Neural progenitor cell (in vitro differentiated cells): ENCODE measurements around the gene SLC25A47. TPM values are rescaled to one million over a fixed set of nuclear protein-coding genes. Genes with fewer than 3 reads are reported as not detected.

Experiments used
- DNase-seq: peaks from one replicate; pipeline ENCODE4 v3.0.0-alpha.2; 2016; ENCODE audit warnings: low spot score
- H2AFZ ChIP-seq: fragments of 200-600 bp; sonication (generic); replicated peaks from 2 replicates; pipeline ENCODE4 v1.6.1; 2016; ENCODE audit warnings: antibody characterized with exemption
- H3F3A ChIP-seq: fragments of 200-600 bp; sonication (generic); 2 replicates; pipeline ENCODE4 v1.6.1; 2016; ENCODE audit warnings: antibody characterized with exemption, low read depth
- H3K27ac ChIP-seq: fragments of 200-600 bp; sonication (generic); 2 replicates; pipeline ENCODE4 v1.5.1; 2016; ENCODE audit warnings: mild to moderate bottlenecking
- H3K27me3 ChIP-seq: fragments of 200-600 bp; sonication (generic); 2 replicates; pipeline ENCODE4 v1.6.1; 2016; ENCODE audit warnings: mild to moderate bottlenecking, moderate library complexity
- H3K36me3 ChIP-seq: fragments of 200-600 bp; sonication (generic); 2 replicates; pipeline ENCODE4 v1.5.1; 2016
- H3K4me1 ChIP-seq: fragments of 200-600 bp; sonication (generic); 2 replicates; pipeline ENCODE4 v1.6.1; 2016; ENCODE audit warnings: mixed run types
- H3K4me2 ChIP-seq: fragments of 200-600 bp; sonication (generic); 2 replicates; pipeline ENCODE4 v1.6.1; 2016
- H3K4me3 ChIP-seq: fragments of 200-600 bp; sonication (generic); 2 replicates; pipeline ENCODE4 v1.5.1; 2016
- H3K79me2 ChIP-seq: fragments of 200-600 bp; sonication (generic); 2 replicates; pipeline ENCODE4 v1.6.1; 2016; ENCODE audit warnings: low read depth
- H3K9ac ChIP-seq: fragments of 200-600 bp; sonication (generic); 2 replicates; pipeline ENCODE4 v1.6.1; 2016
- H3K9me3 ChIP-seq: fragments of 200-600 bp; sonication (generic); 2 replicates; pipeline ENCODE4 v1.5.1; 2016; ENCODE audit warnings: low read depth
- H4K20me1 ChIP-seq: fragments of 200-600 bp; sonication (generic); 2 replicates; pipeline ENCODE4 v1.6.1; 2016; ENCODE audit warnings: low read depth
- H3K27ac Mint-ChIP-seq: 3 replicates; pipeline ENCODE4 v1.8.0; 2021; ENCODE audit warnings: mixed read lengths
- H3K27me3 Mint-ChIP-seq: 2 replicates; pipeline ENCODE4 v1.8.0; 2022; ENCODE audit warnings: low read depth, mild to moderate bottlenecking, inconsistent platforms, moderate library complexity, mixed read lengths; ENCODE audit not compliant: insufficient read depth
- H3K36me3 Mint-ChIP-seq: 3 replicates; pipeline ENCODE4 v1.8.0; 2021; ENCODE audit warnings: mixed read lengths
- H3K4me1 Mint-ChIP-seq: 3 replicates; pipeline ENCODE4 v1.8.0; 2021; ENCODE audit warnings: mixed read lengths
- H3K4me3 Mint-ChIP-seq: 3 replicates; pipeline ENCODE4 v1.8.0; 2021; ENCODE audit warnings: mild to moderate bottlenecking, moderate library complexity, mixed read lengths
- H3K9me3 Mint-ChIP-seq: 3 replicates; pipeline ENCODE4 v1.8.0; 2020; ENCODE audit warnings: mixed read lengths
- CTCF ChIP-seq: fragments of 200-600 bp; sonication (generic); IDR thresholded peaks from 2 replicates; pipeline ENCODE4 v1.5.1; 2017; ENCODE audit warnings: antibody characterized with exemption, mild to moderate bottlenecking
- EZH2 ChIP-seq: fragments of 200-600 bp; sonication (generic); IDR thresholded peaks from 2 replicates; pipeline ENCODE4 v1.6.1; 2017; ENCODE audit warnings: antibody characterized with exemption, mild to moderate bottlenecking, moderate library complexity
- EZH2phosphoT487 ChIP-seq: fragments of 200-600 bp; sonication (generic); IDR thresholded peaks from 2 replicates; pipeline ENCODE4 v1.6.1; 2017; ENCODE audit warnings: antibody characterized with exemption
- total RNA-seq: library from RNA; depleted of rRNA; stranded (reverse); fragments of >200 nt; gene quantifications from 2 replicates; pipeline ENCODE4 v1.2.3, GENCODE V29; 2015; ENCODE audit warnings: low replicate concordance

SLC25A47 gene
- total RNA-seq, 1 donor from 2014 or later, result not detected

DNA sequence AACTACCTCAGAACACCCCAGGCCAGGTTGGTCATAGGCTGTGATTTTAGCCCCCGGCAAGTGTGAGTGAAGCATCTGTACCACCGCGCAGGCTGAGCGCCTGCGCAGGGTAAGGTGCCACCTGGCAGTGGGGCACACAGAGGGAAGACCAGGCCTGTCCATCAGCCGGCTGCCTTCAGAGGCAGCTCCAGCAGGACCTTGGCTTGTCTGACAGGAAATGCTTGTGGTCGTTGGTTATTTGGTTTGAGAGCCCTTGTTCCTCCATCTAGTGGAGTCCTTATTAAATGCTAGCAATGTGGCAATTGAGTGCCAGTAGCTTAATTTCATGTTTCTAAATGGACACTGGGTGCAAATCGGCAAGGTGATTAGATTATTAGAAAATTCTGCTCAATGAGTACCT lies 44.4 kb upstream of the SLC25A47 start:
- Mint-ChIP-seq H3K9me3 (no peaks in the 10 kb centered on the region), H3K4me3 (no peak overlapping the region), H3K27me3 (peaks cover 4% of the 10 kb centered on the region), H3K27ac (no peak overlapping the region), H3K4me1 (no peaks in the 10 kb centered on the region), H3K36me3 (peaks cover 18% of the 10 kb centered on the region)
- no peak for DNase-seq
- Histone ChIP-seq H3F3A (peaks cover 21% of the 10 kb centered on the region), H3K27me3 (no peaks in the 10 kb centered on the region), H3K79me2 (peaks cover 71% of the 10 kb centered on the region), H3K9ac (no peak overlapping the region), H2AFZ (no peak overlapping the region), H3K27ac (no peak overlapping the region), H3K36me3 (peaks cover 13% of the 10 kb centered on the region), H3K4me2 (no peak overlapping the region), H4K20me1 (peaks cover 96% of the 10 kb centered on the region), H3K9me3 (no peaks in the 10 kb centered on the region), H3K4me1 (no peaks in the 10 kb centered on the region), H3K4me3 (no peak overlapping the region)
- no peak for TF ChIP-seq EZH2
- no peak for TF ChIP-seq CTCF
- TF ChIP-seq EZH2phosphoT487, result no peak

DNA sequence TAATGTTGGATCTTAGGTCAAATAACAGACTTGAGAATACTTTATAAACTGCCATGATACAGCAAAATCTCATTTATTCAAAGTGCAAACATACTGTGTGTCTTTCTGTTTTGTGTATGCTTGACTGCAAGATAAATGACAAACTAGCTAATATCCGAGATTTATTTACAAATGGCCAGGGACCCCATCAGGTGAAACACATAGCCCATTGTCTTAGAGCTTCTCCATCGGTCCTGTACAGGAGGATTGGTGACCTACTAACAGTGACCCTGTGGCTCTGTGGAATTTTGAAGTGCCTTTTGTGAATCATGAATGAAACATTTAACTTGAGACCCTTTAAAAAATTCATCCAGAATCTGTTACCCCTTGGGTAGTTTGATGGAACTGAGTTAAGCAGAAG lies 44.0 kb upstream of the SLC25A47 start:
- Histone ChIP-seq H3K79me2 (peaks cover 66% of the 10 kb centered on the region), H3K4me3 (no peak overlapping the region), H3K27me3 (no peaks in the 10 kb centered on the region), H3K27ac (no peak overlapping the region), H3F3A (peaks cover 25% of the 10 kb centered on the region), H3K9ac (no peak overlapping the region), H3K36me3 (peaks cover 13% of the 10 kb centered on the region), H3K4me1 (peaks cover 2% of the 10 kb centered on the region), H3K4me2 (no peak overlapping the region), H3K9me3 (no peaks in the 10 kb centered on the region), H2AFZ (no peak overlapping the region), H4K20me1 (peaks cover 96% of the 10 kb centered on the region)
- no peak overlapping the region for H3K4me3 Mint-ChIP-seq
- TF ChIP-seq EZH2phosphoT487 (no peak), CTCF (no peak), EZH2 (no peak)
- DNase-seq, result no peak
- H3K36me3 Mint-ChIP-seq, result peaks cover 18% of the 10 kb centered on the region
- no peak overlapping the region for H3K27ac Mint-ChIP-seq
- peaks cover 4% of the 10 kb centered on the region for H3K27me3 Mint-ChIP-seq
- no peaks in the 10 kb centered on the region for H3K4me1 Mint-ChIP-seq
- H3K9me3 Mint-ChIP-seq, result no peaks in the 10 kb centered on the region

- Histone ChIP-seq H3K9ac (no peak overlapping the region), H3K9me3 (no peaks in the 10 kb centered on the region), H3K4me2 (no peak overlapping the region), H3K36me3 (peaks cover 12% of the 10 kb centered on the region), H3K4me1 (peaks cover 6% of the 10 kb centered on the region), H3K27me3 (no peaks in the 10 kb centered on the region), H3K27ac (no peak overlapping the region), H3K4me3 (no peak overlapping the region), H3F3A (peaks cover 29% of the 10 kb centered on the region), H4K20me1 (peaks cover 96% of the 10 kb centered on the region), H2AFZ (no peak overlapping the region), H3K79me2 (peaks cover 62% of the 10 kb centered on the region)
- Mint-ChIP-seq H3K9me3 (no peaks in the 10 kb centered on the region), H3K4me1 (no peaks in the 10 kb centered on the region), H3K27ac (no peak overlapping the region), H3K36me3 (peaks cover 18% of the 10 kb centered on the region), H3K27me3 (peaks cover 4% of the 10 kb centered on the region), H3K4me3 (no peak overlapping the region)
- TF ChIP-seq EZH2, result no peak
- DNase-seq, result no peak
Observed at GRCh38 chr14:100279563-100279962, 43.6 kb upstream of the SLC25A47 start.

DNA sequence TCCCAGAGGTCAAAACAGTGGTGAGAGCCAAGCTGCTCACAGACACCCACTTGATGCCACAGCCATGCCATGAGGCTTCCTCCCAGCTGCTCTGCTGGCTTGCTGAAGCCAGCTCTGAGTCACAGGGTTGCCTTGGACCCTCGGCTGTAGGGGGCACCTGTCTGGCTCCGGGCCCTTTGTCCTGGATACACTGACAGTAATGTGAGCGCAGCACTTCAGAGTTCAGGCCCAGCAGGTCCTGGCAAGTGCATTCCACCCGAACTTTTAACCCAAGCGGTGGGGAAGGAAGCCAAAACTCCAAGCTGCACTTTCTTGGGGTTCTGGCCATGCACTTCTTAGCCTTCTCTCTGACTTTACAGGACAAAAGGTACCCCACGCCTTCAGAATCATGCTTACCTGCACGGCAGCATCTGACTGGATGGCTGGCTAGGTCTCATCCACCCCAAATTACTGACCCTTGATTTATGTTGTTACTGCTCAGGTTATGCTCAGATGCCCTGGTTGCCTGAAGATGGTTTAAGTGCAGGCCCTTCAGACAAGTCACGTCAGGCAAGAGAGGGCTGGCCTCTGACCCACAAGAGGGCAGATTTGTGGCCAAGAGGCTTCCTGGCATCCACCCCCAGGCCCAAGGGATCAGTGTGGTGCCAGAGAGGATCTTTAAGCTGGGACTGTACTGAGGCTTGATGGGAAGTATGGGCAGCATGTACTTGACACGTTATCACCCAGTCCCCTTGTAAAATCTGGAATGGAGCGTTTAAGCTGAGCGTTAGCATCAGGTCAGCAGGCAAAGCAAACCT lies 41.7 kb upstream of the SLC25A47 start:
- Histone ChIP-seq H3K27me3 (no peaks in the 10 kb centered on the region), H3K27ac (no peak overlapping the region), H3K9ac (no peak overlapping the region), H3K4me3 (no peak overlapping the region), H3K4me1 (peaks cover 6% of the 10 kb centered on the region), H3K9me3 (no peaks in the 10 kb centered on the region), H3K36me3 (peaks cover 7% of the 10 kb centered on the region), H3K79me2 (peaks cover 43% of the 10 kb centered on the region), H3K4me2 (no peak overlapping the region), H2AFZ (no peak overlapping the region), H3F3A (peaks cover 39% of the 10 kb centered on the region), H4K20me1 (peaks cover 82% of the 10 kb centered on the region)
- H3K27ac Mint-ChIP-seq, result peak overlapping the region; percentile 53
- H3K36me3 Mint-ChIP-seq, result peaks cover 15% of the 10 kb centered on the region
- H3K4me3 Mint-ChIP-seq, result no peak overlapping the region
- no peak for DNase-seq
- peaks cover 8% of the 10 kb centered on the region for H3K27me3 Mint-ChIP-seq
- H3K9me3 Mint-ChIP-seq, result no peaks in the 10 kb centered on the region
- peaks cover 4% of the 10 kb centered on the region for H3K4me1 Mint-ChIP-seq
- TF ChIP-seq CTCF, result no peak
- TF ChIP-seq EZH2, result no peak
